C1 segment of cervical spinal cord (tissue), 14 donors: ENCODE data around the gene GPANK1.

Experiments used
- DNase-seq, 14 donors: peaks; one replicate each; lab custom pipeline; 2025; lab: John Stamatoyannopoulos, UW

The GPANK1 gene

GRCh38 chr6:31620586-31621319, 44.0 kb downstream of the GPANK1 start, which contains the start of gene PRRC2A:
Gene PRRC2A (plus strand): TSS chr6:31620715. CDS start chr6:31622790, 2,075 bp downstream.
- DNase-seq: peak in 9 of 14 donors; percentile 78 to 99 (median 85)

- DNase-seq: peak; percentile 92 to 100 (median 98)
These were observed 44.8 kb downstream of the GPANK1 start for GRCh38 chr6:31619805-31620585.

- no peak for DNase-seq
These were observed 47.8 kb downstream of the GPANK1 start for GRCh38 chr6:31617010-31617409.

DNA sequence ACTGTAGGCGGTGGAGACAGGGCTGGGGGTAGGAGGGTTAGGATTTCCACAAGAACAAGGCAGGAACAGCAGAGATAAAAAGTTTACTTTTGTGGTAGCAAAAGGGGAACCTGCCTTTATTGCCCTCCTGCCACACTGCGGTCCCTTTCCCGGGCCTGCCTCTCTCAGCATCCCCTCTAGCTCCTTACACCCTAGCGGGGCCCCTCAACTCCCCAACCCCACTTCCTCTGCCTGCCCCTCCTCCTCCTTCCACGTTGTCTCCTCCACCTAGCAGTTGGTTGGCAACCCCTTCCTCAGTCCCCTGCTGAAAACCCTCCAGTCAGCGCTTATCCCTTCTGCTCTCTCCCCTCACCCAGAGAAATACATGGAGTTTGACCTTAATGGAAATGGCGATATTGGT, 49.0 kb downstream of the GPANK1 start:
- peak in 4 of 14 donors; percentile 13 to 40 (median 22) for DNase-seq

GRCh38 chr6:31614684-31615578, 49.9 kb downstream of the GPANK1 start, which contains the start of gene AIF1:
Gene AIF1 (plus strand): TSS chr6:31615234. CDS start chr6:31615330, 96 bp downstream.
- peak in 4 of 14 donors; percentile 14 to 32 (median 16) for DNase-seq

DNA sequence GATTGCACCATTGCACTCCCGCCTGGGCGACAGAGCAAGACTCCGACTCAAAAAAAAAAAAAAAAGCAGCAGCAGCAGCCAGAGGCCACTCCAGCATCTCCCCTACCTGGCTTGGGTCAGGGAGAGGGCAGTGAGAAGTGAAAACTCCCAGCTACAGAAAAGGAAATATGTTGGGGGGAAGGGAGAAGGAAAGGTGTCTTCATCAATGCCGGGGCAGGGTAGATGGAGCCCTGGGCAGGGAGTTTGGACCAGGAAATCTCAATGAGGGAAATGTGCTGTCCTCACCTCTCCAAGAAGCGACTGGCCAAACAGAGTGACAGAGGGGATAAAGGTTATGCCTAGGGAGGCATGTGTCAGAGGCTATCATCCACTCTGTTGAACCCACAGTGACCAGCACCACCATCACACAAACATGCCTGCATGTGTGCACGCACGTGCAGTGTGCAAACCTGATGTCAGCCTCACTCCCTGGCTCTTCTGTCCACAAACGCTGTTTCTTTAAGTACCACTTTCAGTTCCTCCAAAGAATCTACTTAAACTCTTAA, 50.6 kb downstream of the GPANK1 start:
- peak in 3 of 14 donors; percentile 13 to 14 (median 13) for DNase-seq
